Measurements from ENCODE around the gene SEPTIN1.
"Not testable (repeated sequence)": the region's sequence is repeated elsewhere in the genome, so short reads cannot be mapped to it uniquely, and the experiment has no call there.

Gene SEPTIN1

DNA sequence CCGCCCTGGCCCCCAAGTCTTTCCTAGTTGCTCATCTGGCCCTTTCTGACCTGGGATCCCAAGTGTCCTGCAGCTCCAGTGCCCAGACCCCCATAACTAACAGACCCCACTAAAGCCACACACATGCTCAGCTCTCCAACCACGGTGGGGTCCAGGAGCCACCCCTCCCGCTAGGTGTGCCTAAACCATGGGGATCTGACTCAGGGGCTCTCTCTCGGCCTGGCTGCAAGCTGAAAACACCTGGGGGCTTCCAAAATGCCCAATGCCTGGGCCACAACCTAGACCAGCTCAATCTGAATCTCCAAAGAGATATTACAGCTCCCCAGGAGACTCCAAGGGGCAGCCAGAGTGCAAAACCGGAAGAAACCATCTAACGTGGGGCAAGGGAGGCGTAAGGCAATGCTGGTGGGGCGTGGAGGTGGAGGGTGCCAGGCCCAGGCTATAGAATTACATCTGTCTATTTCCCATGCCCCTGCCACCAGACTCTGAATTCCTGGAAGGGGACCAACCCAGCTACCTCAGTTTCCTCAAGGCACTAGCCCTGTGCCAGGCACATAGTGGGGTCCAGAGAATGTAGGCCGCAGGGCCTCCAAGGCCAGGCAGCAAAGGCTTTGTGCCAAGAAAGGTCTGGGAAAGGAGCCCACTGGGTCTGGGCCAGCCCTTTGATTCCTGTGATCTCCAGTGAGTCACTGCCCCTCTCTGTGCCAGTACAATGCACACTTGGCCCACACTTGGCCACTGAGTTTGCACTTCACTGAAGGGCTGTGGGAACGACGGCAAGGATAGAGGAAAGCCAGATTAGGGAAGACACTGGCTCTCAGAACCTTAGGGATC, 30.6 kb downstream of the SEPTIN1 start:
- H3K9me3 ChIP-seq (ENCODE audit: control insufficient read depth in 2 of 2, low read length in 2 of 2) = no peaks in the 10 kb centered on the region
- H3K4me1 ChIP-seq (ENCODE audit: control insufficient read depth in 2 of 2, insufficient read depth in 2 of 2, low read length in 2 of 2) = peaks cover 21 to 26% of the 10 kb centered on the region in 2 donors
- H3K36me3 ChIP-seq (ENCODE audit: control insufficient read depth in 2 of 2, insufficient read depth in 2 of 2, low read length in 2 of 2) = peaks cover 23 to 31% of the 10 kb centered on the region in 2 donors
- no peak overlapping the region for H3K4me3 ChIP-seq (ENCODE audit: low read length in 2 of 2)
- H3K27me3 ChIP-seq (ENCODE audit: control insufficient read depth in 2 of 2, insufficient read depth in 2 of 2, low read length in 2 of 2) = no peaks in the 10 kb centered on the region
- no peak overlapping the region for H3K27ac ChIP-seq (ENCODE audit: low read depth in 2 of 2, low read length in 2 of 2)
- no peak overlapping the region for H3K9ac ChIP-seq (ENCODE audit: low read depth in 1 of 2, low read length in 2 of 2)

DNA sequence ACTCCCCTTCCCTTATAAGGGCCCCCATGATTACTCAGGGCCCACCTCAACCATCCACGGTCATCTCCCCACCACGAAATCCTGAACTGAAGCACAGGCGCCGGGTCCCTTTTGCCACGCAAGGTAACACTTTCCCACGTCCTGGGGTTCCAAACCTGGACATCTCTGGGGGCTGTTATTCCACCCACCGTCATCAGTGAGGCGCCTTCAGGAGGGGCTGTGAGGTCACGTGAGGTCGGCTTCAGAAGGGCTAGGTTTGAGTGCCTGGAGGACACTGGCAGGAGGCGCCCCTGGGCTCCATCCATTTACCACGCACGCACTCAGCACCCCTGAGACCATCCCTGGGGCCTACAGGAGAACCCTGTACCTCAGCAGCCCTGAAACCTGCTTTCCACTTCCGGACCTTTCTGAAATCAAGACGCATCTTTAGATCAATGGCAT, 31.3 kb downstream of the SEPTIN1 start:
- Histone ChIP-seq H3K4me3 (ENCODE audit: low read length in 2 of 2) (no peak overlapping the region), H3K36me3 (ENCODE audit: control insufficient read depth in 2 of 2, insufficient read depth in 2 of 2, low read length in 2 of 2) (peaks cover 23 to 31% of the 10 kb centered on the region in 2 donors), H3K27ac (ENCODE audit: low read depth in 2 of 2, low read length in 2 of 2) (no peak overlapping the region), H3K27me3 (ENCODE audit: control insufficient read depth in 2 of 2, insufficient read depth in 2 of 2, low read length in 2 of 2) (no peaks in the 10 kb centered on the region), H3K4me1 (ENCODE audit: control insufficient read depth in 2 of 2, insufficient read depth in 2 of 2, low read length in 2 of 2) (peaks cover 16 to 18% of the 10 kb centered on the region in 2 donors), H3K9ac (ENCODE audit: low read depth in 1 of 2, low read length in 2 of 2) (no peak overlapping the region), H3K9me3 (ENCODE audit: control insufficient read depth in 2 of 2, low read length in 2 of 2) (no peaks in the 10 kb centered on the region)

DNA sequence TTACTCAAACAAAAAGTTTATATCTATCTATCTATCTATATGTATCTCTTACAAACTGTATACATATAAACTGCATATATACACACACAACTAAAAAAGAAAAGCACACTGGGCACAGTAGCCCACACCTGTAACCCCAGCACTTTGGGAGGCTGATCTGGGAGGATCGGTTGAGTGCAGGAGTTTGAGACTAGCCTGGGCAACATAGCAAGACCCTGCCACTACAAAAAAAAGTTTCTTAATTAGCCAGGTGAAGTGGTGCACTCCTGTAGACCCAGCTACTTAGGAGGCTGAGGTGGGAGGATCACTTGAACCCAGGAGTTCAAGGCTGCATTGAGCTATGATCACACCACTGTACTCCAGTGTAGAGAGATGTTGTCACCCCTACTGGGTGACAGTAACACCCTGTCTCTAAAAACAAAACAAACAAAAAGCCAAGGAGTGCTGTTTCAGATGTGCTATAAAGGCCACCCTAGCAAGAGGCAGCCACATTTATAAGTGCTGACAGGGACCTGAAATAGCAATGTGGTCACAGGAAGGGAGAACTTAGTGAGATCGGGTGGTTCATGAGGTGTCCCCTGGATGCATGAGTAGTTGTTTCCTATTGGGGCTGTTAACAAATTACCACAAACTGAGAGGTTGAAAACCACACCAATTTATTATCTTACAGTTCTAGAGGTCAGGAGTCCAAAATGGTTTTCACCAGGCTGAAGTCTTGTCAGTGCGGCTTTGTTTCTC, 32.1 kb downstream of the SEPTIN1 start:
- Histone ChIP-seq H3K9ac (ENCODE audit: low read depth in 1 of 2, low read length in 2 of 2) (peak overlapping the region in 1 of 2 donors; percentile 14), H3K4me1 (ENCODE audit: control insufficient read depth in 2 of 2, insufficient read depth in 2 of 2, low read length in 2 of 2) (peaks cover 11 to 13% of the 10 kb centered on the region in 2 donors), H3K27me3 (ENCODE audit: control insufficient read depth in 2 of 2, insufficient read depth in 2 of 2, low read length in 2 of 2) (no peaks in the 10 kb centered on the region), H3K27ac (ENCODE audit: low read depth in 2 of 2, low read length in 2 of 2) (no peak overlapping the region), H3K4me3 (ENCODE audit: low read length in 2 of 2) (no peak overlapping the region), H3K9me3 (ENCODE audit: control insufficient read depth in 2 of 2, low read length in 2 of 2) (no peaks in the 10 kb centered on the region), H3K36me3 (ENCODE audit: control insufficient read depth in 2 of 2, insufficient read depth in 2 of 2, low read length in 2 of 2) (peaks cover 23 to 31% of the 10 kb centered on the region in 2 donors)

DNA sequence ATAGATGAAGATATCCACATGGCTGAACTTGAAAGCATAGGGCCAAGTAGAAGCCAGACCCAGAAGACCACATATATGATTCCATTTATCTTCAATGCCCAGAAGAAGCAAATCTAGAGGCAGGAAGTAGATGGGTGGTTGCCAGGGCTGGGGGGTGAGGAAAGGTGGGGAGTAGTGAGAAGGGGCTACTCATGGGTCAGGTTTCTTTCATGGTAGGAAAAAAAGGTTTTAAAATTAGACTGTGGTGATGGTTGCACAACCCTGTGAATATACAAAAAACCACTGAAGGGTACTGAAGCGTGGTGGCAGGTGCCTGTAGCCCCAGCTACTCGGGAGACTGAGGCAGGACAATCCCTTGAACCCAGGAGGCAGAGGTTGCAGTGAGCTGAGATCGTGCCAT, 32.7 kb downstream of the SEPTIN1 start:
- no peak overlapping the region for H3K27ac ChIP-seq (ENCODE audit: low read depth in 2 of 2, low read length in 2 of 2)
- H3K36me3 ChIP-seq (ENCODE audit: control insufficient read depth in 2 of 2, insufficient read depth in 2 of 2, low read length in 2 of 2) = peaks cover 23 to 31% of the 10 kb centered on the region in 2 donors
- H3K4me1 ChIP-seq (ENCODE audit: control insufficient read depth in 2 of 2, insufficient read depth in 2 of 2, low read length in 2 of 2) = peaks cover 11 to 13% of the 10 kb centered on the region in 2 donors
- H3K9me3 ChIP-seq (ENCODE audit: control insufficient read depth in 2 of 2, low read length in 2 of 2) = no peaks in the 10 kb centered on the region
- no peak overlapping the region for H3K9ac ChIP-seq (ENCODE audit: low read depth in 1 of 2, low read length in 2 of 2)
- H3K4me3 ChIP-seq (ENCODE audit: low read length in 2 of 2) = no peak overlapping the region
- H3K27me3 ChIP-seq (ENCODE audit: control insufficient read depth in 2 of 2, insufficient read depth in 2 of 2, low read length in 2 of 2) = no peaks in the 10 kb centered on the region

DNA sequence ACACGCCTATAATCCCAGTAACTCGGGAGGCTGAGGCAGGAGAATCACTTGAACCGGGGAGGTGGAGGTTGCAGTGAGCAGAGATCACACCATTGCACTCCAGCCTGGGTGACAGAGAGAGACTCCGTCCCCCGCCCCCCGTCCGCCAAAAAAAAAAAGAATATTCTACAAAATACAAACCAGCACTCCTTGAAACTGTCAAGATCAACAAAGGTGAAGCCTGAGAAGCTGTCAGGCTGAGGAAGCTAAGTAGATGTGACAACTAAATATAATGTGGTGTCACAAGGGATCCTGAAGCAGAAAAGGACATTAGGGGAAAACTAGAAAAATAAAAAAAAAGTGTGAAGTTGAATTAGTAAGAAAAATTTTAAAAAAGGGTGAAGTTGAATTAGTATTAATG, 33.4 kb downstream of the SEPTIN1 start:
- Histone ChIP-seq H3K27me3 (ENCODE audit: control insufficient read depth in 2 of 2, insufficient read depth in 2 of 2, low read length in 2 of 2) (no peaks in the 10 kb centered on the region), H3K36me3 (ENCODE audit: control insufficient read depth in 2 of 2, insufficient read depth in 2 of 2, low read length in 2 of 2) (peaks cover 23 to 31% of the 10 kb centered on the region in 2 donors), H3K9ac (ENCODE audit: low read depth in 1 of 2, low read length in 2 of 2) (no peak overlapping the region), H3K9me3 (ENCODE audit: control insufficient read depth in 2 of 2, low read length in 2 of 2) (no peaks in the 10 kb centered on the region), H3K4me3 (ENCODE audit: low read length in 2 of 2) (no peak overlapping the region), H3K27ac (ENCODE audit: low read depth in 2 of 2, low read length in 2 of 2) (no peak overlapping the region), H3K4me1 (ENCODE audit: control insufficient read depth in 2 of 2, insufficient read depth in 2 of 2, low read length in 2 of 2) (peaks cover 4 to 6% of the 10 kb centered on the region in 2 donors)

DNA sequence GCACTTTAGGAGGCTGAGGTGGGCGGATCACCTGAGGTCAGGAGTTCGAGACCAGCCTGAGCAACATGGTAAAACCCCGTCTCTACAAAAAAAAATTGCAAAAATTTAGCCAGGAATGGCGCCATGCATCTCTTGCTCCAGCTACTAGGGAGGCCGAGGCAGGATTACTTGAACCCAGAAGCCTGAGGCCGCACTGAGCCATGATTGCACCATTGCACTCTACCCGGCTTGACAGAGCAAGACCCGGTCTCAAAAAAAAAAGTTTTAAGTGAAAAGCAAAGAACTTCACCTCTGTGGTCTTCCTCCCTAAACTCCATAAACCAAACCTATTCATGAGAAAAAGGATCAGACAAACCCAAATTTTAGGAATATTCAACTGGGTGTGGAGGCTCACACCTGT, 34.2 kb downstream of the SEPTIN1 start:
- Histone ChIP-seq H3K9ac (ENCODE audit: low read depth in 1 of 2, low read length in 2 of 2) (no peak overlapping the region), H3K4me3 (ENCODE audit: low read length in 2 of 2) (no peak overlapping the region), H3K27ac (ENCODE audit: low read depth in 2 of 2, low read length in 2 of 2) (no peak overlapping the region), H3K36me3 (ENCODE audit: control insufficient read depth in 2 of 2, insufficient read depth in 2 of 2, low read length in 2 of 2) (peaks cover 19 to 28% of the 10 kb centered on the region in 2 donors), H3K9me3 (ENCODE audit: control insufficient read depth in 2 of 2, low read length in 2 of 2) (no peaks in the 10 kb centered on the region), H3K27me3 (ENCODE audit: control insufficient read depth in 2 of 2, insufficient read depth in 2 of 2, low read length in 2 of 2) (no peaks in the 10 kb centered on the region), H3K4me1 (ENCODE audit: control insufficient read depth in 2 of 2, insufficient read depth in 2 of 2, low read length in 2 of 2) (peaks cover 0 to 4% of the 10 kb centered on the region in 2 donors)

DNA sequence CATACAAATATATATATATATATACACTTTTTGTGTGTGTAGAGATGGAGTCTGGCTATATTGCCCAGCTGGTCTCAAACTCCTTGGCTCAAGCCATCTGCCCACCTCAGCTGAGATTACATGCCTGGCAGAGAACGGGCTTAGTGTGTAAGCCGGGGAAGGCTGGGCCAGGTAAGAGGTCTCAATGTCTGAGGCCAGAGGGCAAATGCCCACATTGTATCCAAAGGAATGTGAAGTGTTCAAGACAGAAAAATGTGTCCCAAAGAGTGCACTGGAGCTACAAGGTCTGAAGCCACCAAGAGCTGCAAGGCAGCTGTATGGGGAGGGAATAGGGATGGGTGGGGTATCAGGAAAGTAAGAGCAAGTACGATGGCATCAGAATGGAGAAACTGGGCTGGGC, 36.1 kb downstream of the SEPTIN1 start:
- Histone ChIP-seq H3K36me3 (ENCODE audit: control insufficient read depth in 2 of 2, insufficient read depth in 2 of 2, low read length in 2 of 2) (peaks cover 8 to 10% of the 10 kb centered on the region in 2 donors), H3K9ac (ENCODE audit: low read depth in 1 of 2, low read length in 2 of 2) (no peak overlapping the region), H3K27me3 (ENCODE audit: control insufficient read depth in 2 of 2, insufficient read depth in 2 of 2, low read length in 2 of 2) (no peaks in the 10 kb centered on the region), H3K4me1 (ENCODE audit: control insufficient read depth in 2 of 2, insufficient read depth in 2 of 2, low read length in 2 of 2) (no peaks in the 10 kb centered on the region), H3K9me3 (ENCODE audit: control insufficient read depth in 2 of 2, low read length in 2 of 2) (no peaks in the 10 kb centered on the region), H3K4me3 (ENCODE audit: low read length in 2 of 2) (no peak overlapping the region), H3K27ac (ENCODE audit: low read depth in 2 of 2, low read length in 2 of 2) (no peak overlapping the region)

DNA sequence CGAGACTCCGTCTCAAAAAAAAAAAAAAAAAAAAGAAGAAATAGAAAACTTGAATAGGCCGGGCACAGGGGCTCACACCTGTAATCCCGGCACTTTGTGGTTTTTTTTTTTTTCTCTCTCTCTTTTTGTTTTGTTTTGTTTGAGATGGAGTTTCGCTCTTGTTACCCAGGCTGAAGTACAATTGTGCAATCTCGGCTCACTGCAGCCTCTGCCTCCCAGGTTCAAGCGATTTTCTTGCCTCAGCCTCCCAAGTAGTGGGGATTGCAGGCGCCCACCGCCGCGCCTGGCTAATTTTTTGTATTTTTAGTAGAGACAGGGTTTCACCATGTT, 38.9 kb downstream of the SEPTIN1 start:
- not testable (repeated sequence) for H3K9me3 ChIP-seq (ENCODE audit: control insufficient read depth in 2 of 2, low read length in 2 of 2); H3K4me3 ChIP-seq (ENCODE audit: low read length in 2 of 2); H3K9ac ChIP-seq (ENCODE audit: low read depth in 1 of 2, low read length in 2 of 2); H3K27me3 ChIP-seq (ENCODE audit: control insufficient read depth in 2 of 2, insufficient read depth in 2 of 2, low read length in 2 of 2); H3K27ac ChIP-seq (ENCODE audit: low read depth in 2 of 2, low read length in 2 of 2); H3K4me1 ChIP-seq (ENCODE audit: control insufficient read depth in 2 of 2, insufficient read depth in 2 of 2, low read length in 2 of 2); H3K36me3 ChIP-seq (ENCODE audit: control insufficient read depth in 2 of 2, insufficient read depth in 2 of 2, low read length in 2 of 2)

DNA sequence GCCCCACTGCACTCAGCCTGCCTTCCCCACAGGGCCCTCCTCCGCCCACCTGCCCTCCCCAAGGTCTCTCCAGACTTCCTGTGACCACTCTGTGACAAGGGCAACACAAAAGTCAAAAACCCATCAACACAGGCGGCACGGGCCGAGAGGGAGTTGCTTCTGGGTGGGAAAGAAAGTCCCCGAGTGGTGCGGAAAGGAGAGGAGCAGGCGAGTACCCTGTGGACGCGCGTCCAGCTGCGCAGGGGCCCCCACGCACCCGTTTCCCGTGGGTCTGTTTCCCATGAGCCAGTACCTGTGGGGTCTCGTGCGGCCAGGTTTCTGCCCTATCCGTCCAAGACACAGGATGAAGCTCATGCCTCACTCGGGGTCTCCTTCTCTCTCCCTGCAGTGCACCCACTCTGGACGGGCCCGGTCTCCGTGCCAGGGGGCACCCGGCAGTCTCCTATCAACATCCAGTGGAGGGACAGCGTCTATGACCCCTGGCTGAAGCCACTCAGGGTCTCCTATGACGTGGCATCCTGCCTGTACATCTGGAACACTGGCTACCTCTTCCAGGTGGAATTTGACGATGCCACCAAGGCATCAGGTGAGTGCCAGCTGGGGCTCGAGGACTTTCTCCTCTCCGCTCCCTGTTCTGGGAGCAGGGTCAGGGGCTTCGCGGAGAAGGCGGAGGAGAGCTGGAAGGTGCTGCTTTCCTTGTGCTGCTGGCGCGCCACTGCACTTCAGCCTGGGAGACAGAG, 39.4 kb downstream of the SEPTIN1 start:
- H3K36me3 ChIP-seq (ENCODE audit: control insufficient read depth in 2 of 2, insufficient read depth in 2 of 2, low read length in 2 of 2) = no peaks in the 10 kb centered on the region
- no peak overlapping the region for H3K9ac ChIP-seq (ENCODE audit: low read depth in 1 of 2, low read length in 2 of 2)
- no peaks in the 10 kb centered on the region for H3K4me1 ChIP-seq (ENCODE audit: control insufficient read depth in 2 of 2, insufficient read depth in 2 of 2, low read length in 2 of 2)
- no peak overlapping the region for H3K4me3 ChIP-seq (ENCODE audit: low read length in 2 of 2)
- H3K27ac ChIP-seq (ENCODE audit: low read depth in 2 of 2, low read length in 2 of 2) = no peak overlapping the region
- no peaks in the 10 kb centered on the region for H3K9me3 ChIP-seq (ENCODE audit: control insufficient read depth in 2 of 2, low read length in 2 of 2)
- no peaks in the 10 kb centered on the region for H3K27me3 ChIP-seq (ENCODE audit: control insufficient read depth in 2 of 2, insufficient read depth in 2 of 2, low read length in 2 of 2)

DNA sequence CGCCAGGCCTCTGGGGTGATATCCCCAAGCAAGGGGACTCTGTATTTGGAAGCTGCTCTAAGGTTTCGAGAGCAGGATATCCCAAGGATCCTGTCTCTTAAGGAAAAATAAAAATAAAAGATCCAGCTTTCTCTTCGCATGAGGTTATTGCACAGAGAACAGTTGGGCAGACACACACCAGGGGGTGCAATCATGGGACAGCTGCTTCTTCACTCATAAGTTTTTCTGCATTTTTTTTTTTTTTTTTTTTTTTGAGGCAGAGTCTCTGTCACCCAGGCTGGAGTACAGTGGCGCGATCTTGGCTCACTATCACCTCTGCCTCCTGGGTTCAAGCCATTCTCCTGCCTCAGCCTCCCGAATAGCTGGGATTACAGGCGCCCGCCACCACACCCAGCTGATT, 40.4 kb downstream of the SEPTIN1 start:
- not testable (repeated sequence) for H3K27ac ChIP-seq (ENCODE audit: low read depth in 2 of 2, low read length in 2 of 2); H3K36me3 ChIP-seq (ENCODE audit: control insufficient read depth in 2 of 2, insufficient read depth in 2 of 2, low read length in 2 of 2); H3K4me3 ChIP-seq (ENCODE audit: low read length in 2 of 2); H3K9ac ChIP-seq (ENCODE audit: low read depth in 1 of 2, low read length in 2 of 2); H3K27me3 ChIP-seq (ENCODE audit: control insufficient read depth in 2 of 2, insufficient read depth in 2 of 2, low read length in 2 of 2); H3K4me1 ChIP-seq (ENCODE audit: control insufficient read depth in 2 of 2, insufficient read depth in 2 of 2, low read length in 2 of 2); H3K9me3 ChIP-seq (ENCODE audit: control insufficient read depth in 2 of 2, low read length in 2 of 2)
